ENCODE results near the gene SPOCK2.
A peak's percentile ranks its signal among the peaks of the same experiment; 100 is the strongest.

SPOCK2 gene

GRCh38 chr10:72030762-72031543 is 57.4 kb downstream of the SPOCK2 start:
- DNase-seq (ENCODE audit: low spot score), result no peak

- DNase-seq (ENCODE audit: low spot score), result no peak
Measured at GRCh38 chr10:72029414-72029813, 58.9 kb downstream of the SPOCK2 start.

GRCh38 chr10:72027498-72027897 is 60.9 kb downstream of the SPOCK2 start:
- DNase-seq (ENCODE audit: low spot score), result no peak

- DNase-seq (ENCODE audit: low spot score), result no peak
Measured at GRCh38 chr10:72026278-72027111, 61.9 kb downstream of the SPOCK2 start.

GRCh38 chr10:72025832-72026231 is 62.5 kb downstream of the SPOCK2 start:
- DNase-seq (ENCODE audit: low spot score), result no peak

GRCh38 chr10:72025400-72025799 is 63.0 kb downstream of the SPOCK2 start:
- DNase-seq (ENCODE audit: low spot score), result no peak

GRCh38 chr10:72024596-72024995 is 63.8 kb downstream of the SPOCK2 start:
- no peak for DNase-seq (ENCODE audit: low spot score)

GRCh38 chr10:72022228-72022627 is 66.1 kb downstream of the SPOCK2 start:
- DNase-seq (ENCODE audit: low spot score), result no peak

GRCh38 chr10:72020914-72021809 is 67.2 kb downstream of the SPOCK2 start:
- no peak for DNase-seq (ENCODE audit: low spot score)

GRCh38 chr10:72019085-72019876 is 69.1 kb downstream of the SPOCK2 start:
- no peak for DNase-seq (ENCODE audit: low spot score)

GRCh38 chr10:72016608-72017300 is 71.6 kb downstream of the SPOCK2 start:
- peak; percentile 54 for DNase-seq (ENCODE audit: low spot score)

- no peak for DNase-seq (ENCODE audit: low spot score)
Measured at GRCh38 chr10:72015841-72016240, 72.5 kb downstream of the SPOCK2 start.

- DNase-seq (ENCODE audit: low spot score), result no peak
Measured at GRCh38 chr10:72014785-72015480, 73.4 kb downstream of the SPOCK2 start.

- DNase-seq (ENCODE audit: low spot score), result no peak
Measured at GRCh38 chr10:72014197-72014596, 74.2 kb downstream of the SPOCK2 start.

GRCh38 chr10:72013202-72013945 is 75.0 kb downstream of the SPOCK2 start:
- peak; percentile 71 for DNase-seq (ENCODE audit: low spot score)

GRCh38 chr10:72012796-72013195 is 75.6 kb downstream of the SPOCK2 start:
- peak; percentile 60 for DNase-seq (ENCODE audit: low spot score)

- no peak for DNase-seq (ENCODE audit: low spot score)
Measured at GRCh38 chr10:72011976-72012512, 76.3 kb downstream of the SPOCK2 start.

- DNase-seq (ENCODE audit: low spot score), result peak; percentile 95
Measured at GRCh38 chr10:72011468-72011867, 76.9 kb downstream of the SPOCK2 start.

GRCh38 chr10:72011016-72011415 is 77.3 kb downstream of the SPOCK2 start:
- peak; percentile 53 for DNase-seq (ENCODE audit: low spot score)
